Left forelimb (tissue), 1 donor: Measurements from ENCODE around the gene PDCD2L.
"Not testable (repeated sequence)": the region's sequence is repeated elsewhere in the genome, so short reads cannot be mapped to it uniquely, and the experiment has no call there.

Experiments used
- DNase-seq: peaks from one replicate; pipeline ENCODE4 v3.0.0-alpha.2; 2018; ENCODE audit warnings: low spot score

The PDCD2L gene

DNA sequence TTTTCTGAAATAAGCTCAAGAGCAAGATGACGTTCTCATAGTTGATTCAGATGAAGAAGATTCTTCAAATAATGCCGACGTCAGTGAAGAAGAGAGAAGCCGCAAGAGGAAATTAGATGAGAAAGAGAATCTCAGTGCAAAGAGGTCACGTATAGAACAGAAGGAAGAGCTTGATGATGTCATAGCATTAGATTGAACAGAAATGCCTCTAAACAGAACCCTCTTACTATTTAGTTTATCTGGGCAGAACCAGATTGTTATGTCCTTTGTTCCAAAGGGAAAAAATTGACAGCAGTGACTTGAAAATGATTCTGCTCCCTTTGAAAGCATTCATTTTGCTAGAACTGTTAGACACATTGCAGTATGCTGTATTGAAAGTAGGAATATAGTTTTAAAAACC lies 64.8 kb downstream of the PDCD2L start:
- not testable (repeated sequence) for DNase-seq

DNA sequence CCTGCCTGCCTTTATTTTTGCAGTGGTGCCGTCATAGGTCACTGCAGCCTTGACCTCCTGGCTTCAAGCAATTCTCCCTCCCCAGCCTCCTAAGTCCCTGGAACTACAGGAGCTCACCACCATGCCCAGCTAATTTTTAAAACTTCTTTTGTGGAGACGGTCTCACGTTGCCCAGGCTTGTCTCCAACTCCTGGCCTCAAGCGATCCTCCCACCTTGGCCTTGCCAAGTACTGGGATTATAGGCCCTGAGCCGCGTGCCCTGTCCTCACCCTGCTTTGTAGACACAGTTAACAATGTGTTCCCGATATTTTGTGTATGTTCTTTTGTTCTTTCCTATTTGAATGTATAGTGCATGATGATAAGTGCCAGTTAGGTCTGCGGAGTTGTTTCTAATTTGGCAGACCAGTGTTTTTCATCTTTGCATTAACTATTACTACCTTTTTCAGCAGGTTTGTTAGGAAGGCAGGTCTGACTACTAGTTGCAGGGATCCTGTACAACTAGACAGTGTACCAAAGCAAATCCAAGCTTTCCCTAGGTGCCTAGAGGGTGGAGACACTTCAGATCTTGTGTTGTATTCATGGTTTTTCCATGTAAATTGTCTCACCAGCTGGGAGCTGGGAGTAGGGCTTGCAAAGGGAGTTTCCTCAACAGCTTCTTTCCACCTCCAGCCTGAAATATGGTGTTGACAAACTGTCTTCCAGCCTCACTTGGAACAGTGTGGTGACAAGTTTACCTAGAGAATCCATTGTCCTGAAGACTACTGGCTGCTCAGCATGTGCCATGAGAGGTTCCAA lies 67.9 kb downstream of the PDCD2L start:
- DNase-seq = no peak

DNA sequence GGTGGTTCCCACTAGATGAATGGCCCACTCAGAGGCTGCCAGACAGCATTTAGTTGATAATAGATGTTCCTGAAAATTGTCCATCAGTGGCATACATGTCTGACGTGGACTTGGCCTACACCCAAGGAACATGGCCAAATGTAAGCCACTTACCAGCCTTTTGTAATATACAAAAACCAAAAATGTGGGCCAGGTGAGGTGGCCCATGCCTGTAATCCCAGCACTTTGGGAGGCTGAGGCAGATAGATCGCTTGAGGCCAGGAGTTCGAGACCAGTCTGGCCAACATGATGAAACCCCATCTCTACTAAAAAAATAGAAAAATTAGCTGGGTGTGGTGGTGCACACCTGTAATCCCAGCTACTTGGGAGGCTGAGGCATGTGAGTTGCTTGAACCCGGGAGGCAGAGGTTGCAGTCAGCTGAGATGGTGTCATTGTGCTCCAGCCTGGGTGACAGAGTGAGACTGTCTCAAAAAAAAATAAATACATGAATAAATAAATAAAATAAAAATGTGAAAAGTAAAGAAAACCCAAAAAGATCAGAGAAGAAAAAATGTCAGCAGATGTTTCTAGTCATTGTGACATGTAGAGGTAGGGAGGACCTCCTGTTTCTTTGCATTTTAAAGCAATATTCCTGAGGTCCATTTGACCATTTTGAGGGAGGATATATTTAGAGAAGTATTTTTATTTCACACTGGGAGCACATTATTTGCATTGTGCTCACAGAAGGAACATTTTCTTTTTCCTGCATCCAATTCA lies 70.2 kb downstream of the PDCD2L start:
- DNase-seq = no peak

DNA sequence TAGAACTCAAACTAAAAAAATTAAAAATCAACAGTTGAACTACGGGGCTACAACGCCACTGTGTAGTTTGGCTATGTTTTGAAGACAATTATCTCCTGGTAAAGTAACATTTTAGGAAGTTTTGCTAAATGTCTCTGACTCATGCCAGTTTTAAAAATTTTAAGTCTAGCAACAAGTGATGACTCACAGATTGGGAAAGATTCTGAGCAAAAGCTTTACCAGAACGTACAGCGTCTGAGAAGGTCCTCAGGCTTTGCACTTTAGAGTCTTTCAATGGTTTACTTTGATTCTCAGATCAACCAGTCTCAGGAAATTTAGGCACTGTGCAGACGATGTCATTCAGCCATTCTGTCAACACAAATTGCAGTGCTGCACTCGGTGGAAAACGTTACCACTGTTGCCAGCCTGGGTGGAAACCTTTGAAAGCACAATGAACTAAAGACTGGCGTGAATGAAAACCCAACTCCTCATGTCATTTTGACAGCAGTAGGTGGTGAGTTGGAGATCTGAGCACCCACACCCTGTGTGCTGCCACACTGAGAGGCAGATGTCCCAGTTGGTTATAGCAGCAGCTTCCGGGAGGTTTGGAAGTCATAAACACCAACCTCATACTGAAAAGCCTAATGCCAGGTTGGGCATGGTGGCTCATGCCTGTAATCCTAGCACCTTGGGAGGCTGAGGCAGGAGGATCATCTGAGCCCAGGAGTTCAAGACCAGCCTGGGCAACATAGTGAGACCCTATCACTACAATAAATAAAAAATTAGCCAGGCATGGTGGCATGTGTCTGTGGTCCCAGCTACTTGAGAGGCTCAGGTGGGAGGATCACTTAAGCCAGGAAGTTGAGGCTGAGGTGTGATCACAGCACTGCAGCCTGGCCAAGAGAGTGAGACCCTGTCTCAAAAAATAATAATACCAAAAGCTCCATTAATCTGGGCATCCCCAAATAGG lies 71.1 kb downstream of the PDCD2L start:
- DNase-seq = no peak
